Thoracic aorta (tissue), 2 donors: Measurements from ENCODE around the gene ARHGAP5. TPM values are rescaled to one million over a fixed set of nuclear protein-coding genes. Genes with fewer than 3 reads are reported as not detected.

Source experiments
- ATAC-seq: fragments of 150-250 bp; one replicate; pipeline ENCODE4 v1.8.0; 2017; ENCODE audit warnings: low read depth; ENCODE audit not compliant: insufficient number of reproducible peaks, low FRiP score
- DNase-seq: peaks from one replicate; pipeline ENCODE4 v3.0.0-alpha.2; 2020; ENCODE audit warnings: low spot score
- H3K27ac ChIP-seq, 2 donors: fragments of 200-600 bp; sonication (generic); 1 replicate in 1 of 2; 2 replicates in 1 of 2; pipeline ENCODE4 v1.5.1; 2016; ENCODE audit warnings: mild to moderate bottlenecking in 2 of 2, moderate library complexity in 2 of 2
- H3K27me3 ChIP-seq: fragments of 200-600 bp; sonication (generic); replicated peaks from 2 replicates; pipeline ENCODE4 v1.6.0; 2016; ENCODE audit warnings: mild to moderate bottlenecking; ENCODE audit not compliant: insufficient read depth
- H3K36me3 ChIP-seq: fragments of 200-600 bp; sonication (generic); one replicate; pipeline ENCODE4 v1.5.1; 2016
- H3K4me1 ChIP-seq, 2 donors: fragments of 200-600 bp; sonication (generic); 1 replicate in 1 of 2; 2 replicates in 1 of 2; pipeline versions ENCODE4 v1.5.1 to v1.6.0; 2016; ENCODE audit warnings: low read depth in 2 of 2, mild to moderate bottlenecking in 1 of 2; ENCODE audit not compliant: control insufficient read depth in 1 of 2
- H3K4me3 ChIP-seq: fragments of 200-600 bp; sonication (generic); 2 replicates; pipeline ENCODE4 v1.5.1; 2016; ENCODE audit warnings: mild to moderate bottlenecking
- H3K9me3 ChIP-seq: fragments of 200-600 bp; sonication (generic); 2 replicates; pipeline ENCODE4 v1.5.1; 2016
- total RNA-seq, 2 donors: library from RNA; depleted of rRNA; stranded (reverse); fragments of >200 nt; gene quantifications; one replicate each; pipeline versions ENCODE4 v1.1.0 to v1.2.3, GENCODE V29; 2016
- TF ChIP-seq, protein P1 (sequence below): fragments of 200-600 bp; sonication (generic); IDR thresholded peaks from one replicate; pipeline ENCODE4 v1.5.1; 2019; ENCODE audit warnings: antibody characterized with exemption

ARHGAP5 gene
- total RNA-seq, 2 donors from 2014 or later: 77.7 to 93.3 TPM

DNA sequence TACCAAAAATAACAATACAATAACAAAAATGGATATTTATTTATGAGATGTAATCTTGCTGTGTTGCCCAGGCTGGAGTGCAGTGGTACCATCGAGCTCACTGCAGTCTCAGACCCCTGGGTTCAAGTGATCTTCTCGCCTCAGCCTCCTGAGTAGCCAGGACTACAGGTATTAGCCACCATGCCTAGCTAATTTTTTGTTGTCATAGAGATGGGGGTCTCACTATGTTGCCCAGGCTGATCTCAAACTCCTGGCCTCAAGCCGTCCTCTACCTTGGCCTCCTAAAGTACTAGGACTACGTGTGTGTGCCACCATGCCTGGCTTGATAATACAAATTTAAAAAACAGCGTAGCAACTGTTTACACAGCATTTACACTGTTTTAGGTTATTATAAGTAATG, 23.1 kb downstream of the ARHGAP5 start:
- H3K4me3 ChIP-seq: no peak overlapping the region
- H3K4me1 ChIP-seq: peaks cover 3 to 16% of the 10 kb centered on the region in 2 donors
- no peaks in the 10 kb centered on the region for H3K27me3 ChIP-seq
- no peak overlapping the region for H3K27ac ChIP-seq
- TF ChIP-seq, protein P1, sequence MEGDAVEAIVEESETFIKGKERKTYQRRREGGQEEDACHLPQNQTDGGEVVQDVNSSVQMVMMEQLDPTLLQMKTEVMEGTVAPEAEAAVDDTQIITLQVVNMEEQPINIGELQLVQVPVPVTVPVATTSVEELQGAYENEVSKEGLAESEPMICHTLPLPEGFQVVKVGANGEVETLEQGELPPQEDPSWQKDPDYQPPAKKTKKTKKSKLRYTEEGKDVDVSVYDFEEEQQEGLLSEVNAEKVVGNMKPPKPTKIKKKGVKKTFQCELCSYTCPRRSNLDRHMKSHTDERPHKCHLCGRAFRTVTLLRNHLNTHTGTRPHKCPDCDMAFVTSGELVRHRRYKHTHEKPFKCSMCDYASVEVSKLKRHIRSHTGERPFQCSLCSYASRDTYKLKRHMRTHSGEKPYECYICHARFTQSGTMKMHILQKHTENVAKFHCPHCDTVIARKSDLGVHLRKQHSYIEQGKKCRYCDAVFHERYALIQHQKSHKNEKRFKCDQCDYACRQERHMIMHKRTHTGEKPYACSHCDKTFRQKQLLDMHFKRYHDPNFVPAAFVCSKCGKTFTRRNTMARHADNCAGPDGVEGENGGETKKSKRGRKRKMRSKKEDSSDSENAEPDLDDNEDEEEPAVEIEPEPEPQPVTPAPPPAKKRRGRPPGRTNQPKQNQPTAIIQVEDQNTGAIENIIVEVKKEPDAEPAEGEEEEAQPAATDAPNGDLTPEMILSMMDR: no peak
- no peaks in the 10 kb centered on the region for H3K9me3 ChIP-seq
- DNase-seq: no peak
- no peak for ATAC-seq
- no peaks in the 10 kb centered on the region for H3K36me3 ChIP-seq

DNA sequence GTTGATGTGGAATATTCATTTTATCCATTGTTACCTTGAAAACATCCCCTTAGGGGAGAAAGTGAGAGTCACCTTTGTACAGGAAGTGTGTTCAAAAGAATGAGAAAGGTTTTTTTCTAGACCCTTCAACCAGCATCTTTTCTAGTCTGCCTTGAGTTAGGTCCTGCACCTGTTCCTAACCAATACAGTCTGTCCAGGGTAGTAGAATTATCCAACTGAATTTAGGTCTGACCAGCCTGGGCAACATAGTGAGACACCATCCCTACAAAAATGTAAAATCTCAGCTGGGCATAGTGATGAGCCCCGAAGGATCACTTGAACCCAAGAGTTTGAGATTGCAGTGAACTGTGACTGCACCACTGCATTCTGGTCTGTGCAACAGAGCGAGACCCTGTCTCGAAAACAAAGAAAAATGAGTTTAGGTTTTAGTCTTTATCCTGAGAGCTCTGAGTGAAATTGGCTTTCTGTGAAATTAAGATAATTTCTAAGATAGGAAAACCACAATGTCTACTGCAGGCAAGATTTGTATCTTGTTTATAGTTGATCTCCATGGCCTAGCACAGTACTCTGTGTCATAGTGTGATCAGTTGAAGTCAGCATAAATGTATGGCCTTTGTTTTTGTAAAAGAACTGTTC, 25.2 kb downstream of the ARHGAP5 start:
- Histone ChIP-seq H3K9me3 (no peaks in the 10 kb centered on the region), H3K4me3 (no peak overlapping the region), H3K27ac (no peak overlapping the region), H3K4me1 (peaks cover 3 to 24% of the 10 kb centered on the region in 2 donors), H3K36me3 (no peaks in the 10 kb centered on the region), H3K27me3 (no peaks in the 10 kb centered on the region)
- ATAC-seq (no peak), DNase-seq (no peak)
- TF ChIP-seq, protein P1: no peak

DNA sequence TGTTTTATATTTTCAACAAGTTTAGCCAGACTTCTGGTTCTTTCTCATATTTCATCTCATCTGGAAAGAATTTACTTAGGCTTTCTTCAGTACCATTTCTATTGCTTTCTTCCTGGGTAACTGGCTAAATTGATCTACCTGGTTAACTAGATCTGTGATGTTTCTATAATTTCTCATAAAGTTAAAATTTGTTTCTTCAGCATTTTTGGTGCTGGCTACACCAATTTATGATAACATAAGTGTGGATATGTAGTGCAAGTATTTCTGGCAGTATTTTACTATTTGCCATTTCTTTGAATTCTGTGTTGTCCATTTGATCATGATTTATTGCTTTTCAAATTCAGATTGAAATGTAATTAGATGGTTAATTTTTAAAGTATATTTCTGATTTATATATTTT, 25.9 kb downstream of the ARHGAP5 start:
- TF ChIP-seq, protein P1: no peak
- H3K9me3 ChIP-seq: no peaks in the 10 kb centered on the region
- no peak overlapping the region for H3K27ac ChIP-seq
- peaks cover 8 to 29% of the 10 kb centered on the region in 2 donors for H3K4me1 ChIP-seq
- no peak overlapping the region for H3K4me3 ChIP-seq
- DNase-seq (no peak), ATAC-seq (no peak)
- no peaks in the 10 kb centered on the region for H3K36me3 ChIP-seq
- H3K27me3 ChIP-seq: no peaks in the 10 kb centered on the region

DNA sequence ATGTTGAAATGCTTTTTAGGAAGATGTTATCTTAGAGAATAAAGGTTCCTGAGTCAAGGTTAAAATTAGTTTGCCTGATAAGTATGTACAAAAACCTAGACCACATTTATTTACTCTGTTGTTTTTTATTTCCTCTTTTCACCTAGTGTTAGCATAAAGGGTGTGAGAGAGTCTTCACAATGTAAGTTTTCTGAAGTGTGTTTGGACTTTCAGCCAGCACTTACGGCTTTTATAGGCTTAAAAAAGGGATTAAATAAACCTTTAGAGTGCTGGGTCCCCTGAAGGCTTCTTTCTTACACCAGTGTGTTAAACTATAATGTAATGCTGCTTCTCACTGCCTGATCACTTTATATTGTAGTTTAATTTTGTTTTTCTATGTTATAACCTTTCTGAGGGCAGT, 27.2 kb downstream of the ARHGAP5 start:
- Histone ChIP-seq H3K4me3 (no peak overlapping the region), H3K9me3 (no peaks in the 10 kb centered on the region), H3K36me3 (no peaks in the 10 kb centered on the region), H3K27ac (no peak overlapping the region), H3K27me3 (no peaks in the 10 kb centered on the region), H3K4me1 (peaks cover 8 to 29% of the 10 kb centered on the region in 2 donors)
- no peak for ATAC-seq
- TF ChIP-seq, protein P1: no peak
- no peak for DNase-seq

- Histone ChIP-seq H3K27me3 (no peaks in the 10 kb centered on the region), H3K4me1 (peaks cover 8 to 29% of the 10 kb centered on the region in 2 donors), H3K4me3 (no peak overlapping the region), H3K36me3 (no peaks in the 10 kb centered on the region), H3K9me3 (no peaks in the 10 kb centered on the region), H3K27ac (no peak overlapping the region)
- no peak for ATAC-seq
- TF ChIP-seq, protein P1: no peak
- DNase-seq: no peak
Observed at GRCh38 chr14:32104803-32105202, 27.7 kb downstream of the ARHGAP5 start.
